ENCODE measurements around the gene COIL. TPM values are rescaled to one million over a fixed set of nuclear protein-coding genes. Genes with fewer than 3 reads are reported as not detected.

The COIL gene
- total and polyA plus RNA-seq, 9 of the 15 experiments (the other 6 are each of a cell fraction or from before 2014, with no cell fraction given): 23.9 to 41.3 (median 28.7) TPM

DNA sequence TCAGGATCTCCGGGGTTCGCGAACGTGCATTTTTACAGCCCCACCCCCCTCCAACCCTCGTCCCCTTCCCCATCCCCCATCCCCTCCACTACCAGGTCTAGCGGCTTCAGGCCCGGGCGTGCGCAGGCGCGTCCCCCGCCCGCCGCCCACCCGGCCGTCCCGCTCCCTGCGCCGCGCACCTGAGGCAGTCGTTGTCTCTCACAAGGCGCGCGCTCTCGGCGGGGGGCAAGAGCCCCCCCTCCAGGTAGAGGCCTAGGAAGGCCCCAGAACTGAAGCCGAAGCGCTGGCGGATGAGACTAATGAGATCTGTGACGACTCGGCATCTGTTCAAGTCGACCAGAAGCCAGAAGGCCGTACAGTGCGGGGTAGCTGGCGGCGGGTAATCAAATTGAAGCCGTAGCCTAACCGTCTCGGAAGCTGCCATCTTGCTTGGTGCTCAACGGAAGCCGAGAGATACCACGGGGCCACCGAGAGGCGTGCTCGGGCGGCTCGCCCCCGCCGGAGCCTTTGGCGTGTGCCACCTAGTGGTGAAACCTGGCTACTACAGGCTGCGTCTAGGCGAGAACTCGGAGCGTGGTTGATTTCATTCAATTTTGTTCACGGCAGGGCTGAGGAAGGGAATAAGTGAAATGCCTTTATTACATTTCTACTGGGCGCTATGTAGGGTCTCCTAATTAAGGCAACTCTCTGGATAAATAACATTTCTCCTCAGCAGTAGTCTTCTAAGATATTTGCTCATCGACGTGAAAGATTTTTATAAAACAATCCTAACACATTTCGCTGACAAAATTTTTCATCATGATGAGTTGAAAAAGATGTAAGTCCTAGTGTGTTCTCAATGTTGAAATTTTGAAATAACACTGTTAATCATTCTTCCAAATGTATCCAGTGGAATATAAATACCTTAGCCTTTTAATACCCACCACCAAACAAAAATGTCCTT, at the start of gene COIL (continued):
- TF ChIP-seq, protein P1, sequence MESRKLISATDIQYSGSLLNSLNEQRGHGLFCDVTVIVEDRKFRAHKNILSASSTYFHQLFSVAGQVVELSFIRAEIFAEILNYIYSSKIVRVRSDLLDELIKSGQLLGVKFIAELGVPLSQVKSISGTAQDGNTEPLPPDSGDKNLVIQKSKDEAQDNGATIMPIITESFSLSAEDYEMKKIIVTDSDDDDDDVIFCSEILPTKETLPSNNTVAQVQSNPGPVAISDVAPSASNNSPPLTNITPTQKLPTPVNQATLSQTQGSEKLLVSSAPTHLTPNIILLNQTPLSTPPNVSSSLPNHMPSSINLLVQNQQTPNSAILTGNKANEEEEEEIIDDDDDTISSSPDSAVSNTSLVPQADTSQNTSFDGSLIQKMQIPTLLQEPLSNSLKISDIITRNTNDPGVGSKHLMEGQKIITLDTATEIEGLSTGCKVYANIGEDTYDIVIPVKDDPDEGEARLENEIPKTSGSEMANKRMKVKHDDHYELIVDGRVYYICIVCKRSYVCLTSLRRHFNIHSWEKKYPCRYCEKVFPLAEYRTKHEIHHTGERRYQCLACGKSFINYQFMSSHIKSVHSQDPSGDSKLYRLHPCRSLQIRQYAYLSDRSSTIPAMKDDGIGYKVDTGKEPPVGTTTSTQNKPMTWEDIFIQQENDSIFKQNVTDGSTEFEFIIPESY (CRISPR knock-in tag; IDR thresholded peaks at IDR 0.05): peak; percentile 60; the same call in 1 of the 2 replicates
- TF ChIP-seq SMAD4 (CRISPR knock-in tag; conservative IDR thresholded peaks at IDR 0.05): peak; percentile 78
- peak; percentile 47 for TF ChIP-seq CCNT2 (IDR thresholded peaks at IDR 0.05; ENCODE audit: borderline replicate concordance, extremely low read depth, insufficient read length, low read depth, low read length)
- no peak for TF ChIP-seq E2F3 (CRISPR knock-in tag; IDR thresholded peaks at IDR 0.05)
- TF ChIP-seq MTA1 (IDR thresholded peaks at IDR 0.05; ENCODE audit: borderline replicate concordance): no peak; the same call in 1 of the 2 replicates
- TF ChIP-seq, protein P2, sequence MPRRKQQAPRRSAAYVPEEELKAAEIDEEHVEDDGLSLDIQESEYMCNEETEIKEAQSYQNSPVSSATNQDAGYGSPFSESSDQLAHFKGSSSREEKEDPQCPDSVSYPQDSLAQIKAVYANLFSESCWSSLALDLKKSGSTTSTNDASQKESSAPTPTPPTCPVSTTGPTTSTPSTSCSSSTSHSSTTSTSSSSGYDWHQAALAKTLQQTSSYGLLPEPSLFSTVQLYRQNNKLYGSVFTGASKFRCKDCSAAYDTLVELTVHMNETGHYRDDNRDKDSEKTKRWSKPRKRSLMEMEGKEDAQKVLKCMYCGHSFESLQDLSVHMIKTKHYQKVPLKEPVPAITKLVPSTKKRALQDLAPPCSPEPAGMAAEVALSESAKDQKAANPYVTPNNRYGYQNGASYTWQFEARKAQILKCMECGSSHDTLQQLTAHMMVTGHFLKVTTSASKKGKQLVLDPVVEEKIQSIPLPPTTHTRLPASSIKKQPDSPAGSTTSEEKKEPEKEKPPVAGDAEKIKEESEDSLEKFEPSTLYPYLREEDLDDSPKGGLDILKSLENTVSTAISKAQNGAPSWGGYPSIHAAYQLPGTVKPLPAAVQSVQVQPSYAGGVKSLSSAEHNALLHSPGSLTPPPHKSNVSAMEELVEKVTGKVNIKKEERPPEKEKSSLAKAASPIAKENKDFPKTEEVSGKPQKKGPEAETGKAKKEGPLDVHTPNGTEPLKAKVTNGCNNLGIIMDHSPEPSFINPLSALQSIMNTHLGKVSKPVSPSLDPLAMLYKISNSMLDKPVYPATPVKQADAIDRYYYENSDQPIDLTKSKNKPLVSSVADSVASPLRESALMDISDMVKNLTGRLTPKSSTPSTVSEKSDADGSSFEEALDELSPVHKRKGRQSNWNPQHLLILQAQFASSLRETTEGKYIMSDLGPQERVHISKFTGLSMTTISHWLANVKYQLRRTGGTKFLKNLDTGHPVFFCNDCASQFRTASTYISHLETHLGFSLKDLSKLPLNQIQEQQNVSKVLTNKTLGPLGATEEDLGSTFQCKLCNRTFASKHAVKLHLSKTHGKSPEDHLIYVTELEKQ (CRISPR knock-in tag; IDR thresholded peaks at IDR 0.05): no peak
- TF ChIP-seq, protein P3, sequence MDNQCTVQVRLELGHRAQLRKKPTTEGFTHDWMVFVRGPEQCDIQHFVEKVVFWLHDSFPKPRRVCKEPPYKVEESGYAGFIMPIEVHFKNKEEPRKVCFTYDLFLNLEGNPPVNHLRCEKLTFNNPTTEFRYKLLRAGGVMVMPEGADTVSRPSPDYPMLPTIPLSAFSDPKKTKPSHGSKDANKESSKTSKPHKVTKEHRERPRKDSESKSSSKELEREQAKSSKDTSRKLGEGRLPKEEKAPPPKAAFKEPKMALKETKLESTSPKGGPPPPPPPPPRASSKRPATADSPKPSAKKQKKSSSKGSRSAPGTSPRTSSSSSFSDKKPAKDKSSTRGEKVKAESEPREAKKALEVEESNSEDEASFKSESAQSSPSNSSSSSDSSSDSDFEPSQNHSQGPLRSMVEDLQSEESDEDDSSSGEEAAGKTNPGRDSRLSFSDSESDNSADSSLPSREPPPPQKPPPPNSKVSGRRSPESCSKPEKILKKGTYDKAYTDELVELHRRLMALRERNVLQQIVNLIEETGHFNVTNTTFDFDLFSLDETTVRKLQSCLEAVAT (IDR thresholded peaks at IDR 0.05): no peak
- TF ChIP-seq, protein P4, sequence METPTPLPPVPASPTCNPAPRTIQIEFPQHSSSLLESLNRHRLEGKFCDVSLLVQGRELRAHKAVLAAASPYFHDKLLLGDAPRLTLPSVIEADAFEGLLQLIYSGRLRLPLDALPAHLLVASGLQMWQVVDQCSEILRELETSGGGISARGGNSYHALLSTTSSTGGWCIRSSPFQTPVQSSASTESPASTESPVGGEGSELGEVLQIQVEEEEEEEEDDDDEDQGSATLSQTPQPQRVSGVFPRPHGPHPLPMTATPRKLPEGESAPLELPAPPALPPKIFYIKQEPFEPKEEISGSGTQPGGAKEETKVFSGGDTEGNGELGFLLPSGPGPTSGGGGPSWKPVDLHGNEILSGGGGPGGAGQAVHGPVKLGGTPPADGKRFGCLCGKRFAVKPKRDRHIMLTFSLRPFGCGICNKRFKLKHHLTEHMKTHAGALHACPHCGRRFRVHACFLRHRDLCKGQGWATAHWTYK (CRISPR knock-in tag; IDR thresholded peaks at IDR 0.05): peak; percentile 27; the same call in 1 of the 2 replicates
- no peak for TF ChIP-seq ZNF41 (CRISPR knock-in tag; conservative IDR thresholded peaks at IDR 0.05)
